ENCODE measurements around the gene ASB18.

ASB18 gene

DNA sequence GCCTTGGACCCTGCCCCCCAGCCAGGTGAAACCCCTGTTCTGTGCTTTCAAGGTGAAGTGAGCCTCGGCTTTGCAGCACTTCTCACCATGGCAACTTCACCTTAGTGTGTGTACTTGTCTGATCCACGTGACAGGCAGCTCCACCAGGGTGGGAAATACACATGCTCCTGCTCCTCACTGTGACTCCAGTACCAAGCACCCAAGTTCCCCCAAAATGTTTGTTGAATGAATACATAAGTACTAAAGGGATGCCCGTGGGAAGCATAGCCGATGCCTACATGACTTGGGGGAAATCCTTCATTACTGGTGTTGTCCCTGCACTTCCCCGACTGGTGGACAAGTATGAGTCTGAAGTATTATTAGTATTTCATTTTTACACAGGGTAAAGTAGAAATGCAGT is 54.2 kb downstream of the ASB18 start:
- TF ChIP-seq FOXP2 (optimal IDR thresholded peaks at IDR 0.05; ENCODE audit: borderline replicate concordance, extremely low read depth, extremely low read length, insufficient read depth) (no peak), SIN3A (IDR thresholded peaks at IDR 0.05; ENCODE audit: borderline replicate concordance, insufficient read depth, low read length) (no peak), TAF1 (IDR thresholded peaks at IDR 0.05; ENCODE audit: borderline replicate concordance, insufficient read depth, low read length) (no peak), POLR2AphosphoS5 (IDR thresholded peaks at IDR 0.05; ENCODE audit: low read depth, low read length) (no peak)
- TF ChIP-seq, protein P1, sequence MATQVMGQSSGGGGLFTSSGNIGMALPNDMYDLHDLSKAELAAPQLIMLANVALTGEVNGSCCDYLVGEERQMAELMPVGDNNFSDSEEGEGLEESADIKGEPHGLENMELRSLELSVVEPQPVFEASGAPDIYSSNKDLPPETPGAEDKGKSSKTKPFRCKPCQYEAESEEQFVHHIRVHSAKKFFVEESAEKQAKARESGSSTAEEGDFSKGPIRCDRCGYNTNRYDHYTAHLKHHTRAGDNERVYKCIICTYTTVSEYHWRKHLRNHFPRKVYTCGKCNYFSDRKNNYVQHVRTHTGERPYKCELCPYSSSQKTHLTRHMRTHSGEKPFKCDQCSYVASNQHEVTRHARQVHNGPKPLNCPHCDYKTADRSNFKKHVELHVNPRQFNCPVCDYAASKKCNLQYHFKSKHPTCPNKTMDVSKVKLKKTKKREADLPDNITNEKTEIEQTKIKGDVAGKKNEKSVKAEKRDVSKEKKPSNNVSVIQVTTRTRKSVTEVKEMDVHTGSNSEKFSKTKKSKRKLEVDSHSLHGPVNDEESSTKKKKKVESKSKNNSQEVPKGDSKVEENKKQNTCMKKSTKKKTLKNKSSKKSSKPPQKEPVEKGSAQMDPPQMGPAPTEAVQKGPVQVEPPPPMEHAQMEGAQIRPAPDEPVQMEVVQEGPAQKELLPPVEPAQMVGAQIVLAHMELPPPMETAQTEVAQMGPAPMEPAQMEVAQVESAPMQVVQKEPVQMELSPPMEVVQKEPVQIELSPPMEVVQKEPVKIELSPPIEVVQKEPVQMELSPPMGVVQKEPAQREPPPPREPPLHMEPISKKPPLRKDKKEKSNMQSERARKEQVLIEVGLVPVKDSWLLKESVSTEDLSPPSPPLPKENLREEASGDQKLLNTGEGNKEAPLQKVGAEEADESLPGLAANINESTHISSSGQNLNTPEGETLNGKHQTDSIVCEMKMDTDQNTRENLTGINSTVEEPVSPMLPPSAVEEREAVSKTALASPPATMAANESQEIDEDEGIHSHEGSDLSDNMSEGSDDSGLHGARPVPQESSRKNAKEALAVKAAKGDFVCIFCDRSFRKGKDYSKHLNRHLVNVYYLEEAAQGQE (IDR thresholded peaks at IDR 0.05; ENCODE audit: insufficient read depth in 1 of 2, low read depth in 2 of 2, low read length in 2 of 2) = no peak

DNA sequence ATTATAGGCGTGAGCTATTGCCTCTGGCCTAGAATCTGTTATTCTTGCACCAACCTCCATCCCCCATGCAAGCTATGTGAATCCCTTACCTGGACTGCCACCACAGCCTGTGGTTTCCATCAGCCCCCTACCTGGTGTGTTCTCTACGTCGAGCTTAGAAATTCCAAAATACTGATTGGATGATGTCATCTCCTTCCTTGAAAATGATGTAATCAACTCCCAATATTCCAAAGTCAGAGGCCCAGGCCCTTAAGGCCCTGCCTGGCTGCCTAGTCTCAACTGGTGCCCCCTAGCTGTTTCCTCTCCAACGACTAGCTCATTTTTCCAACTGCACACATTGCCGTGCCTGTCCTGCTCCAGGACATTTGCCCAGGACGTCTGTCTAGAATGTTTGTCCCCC is 54.7 kb downstream of the ASB18 start:
- no peak for TF ChIP-seq FOXP2 (optimal IDR thresholded peaks at IDR 0.05; ENCODE audit: borderline replicate concordance, extremely low read depth, extremely low read length, insufficient read depth)
- TF ChIP-seq, protein P1 (IDR thresholded peaks at IDR 0.05; ENCODE audit: insufficient read depth in 1 of 2, low read depth in 2 of 2, low read length in 2 of 2) = no peak
- TF ChIP-seq SIN3A (IDR thresholded peaks at IDR 0.05; ENCODE audit: borderline replicate concordance, insufficient read depth, low read length) = no peak
- no peak for TF ChIP-seq TAF1 (IDR thresholded peaks at IDR 0.05; ENCODE audit: borderline replicate concordance, insufficient read depth, low read length)
- no peak for TF ChIP-seq POLR2AphosphoS5 (IDR thresholded peaks at IDR 0.05; ENCODE audit: low read depth, low read length)

DNA sequence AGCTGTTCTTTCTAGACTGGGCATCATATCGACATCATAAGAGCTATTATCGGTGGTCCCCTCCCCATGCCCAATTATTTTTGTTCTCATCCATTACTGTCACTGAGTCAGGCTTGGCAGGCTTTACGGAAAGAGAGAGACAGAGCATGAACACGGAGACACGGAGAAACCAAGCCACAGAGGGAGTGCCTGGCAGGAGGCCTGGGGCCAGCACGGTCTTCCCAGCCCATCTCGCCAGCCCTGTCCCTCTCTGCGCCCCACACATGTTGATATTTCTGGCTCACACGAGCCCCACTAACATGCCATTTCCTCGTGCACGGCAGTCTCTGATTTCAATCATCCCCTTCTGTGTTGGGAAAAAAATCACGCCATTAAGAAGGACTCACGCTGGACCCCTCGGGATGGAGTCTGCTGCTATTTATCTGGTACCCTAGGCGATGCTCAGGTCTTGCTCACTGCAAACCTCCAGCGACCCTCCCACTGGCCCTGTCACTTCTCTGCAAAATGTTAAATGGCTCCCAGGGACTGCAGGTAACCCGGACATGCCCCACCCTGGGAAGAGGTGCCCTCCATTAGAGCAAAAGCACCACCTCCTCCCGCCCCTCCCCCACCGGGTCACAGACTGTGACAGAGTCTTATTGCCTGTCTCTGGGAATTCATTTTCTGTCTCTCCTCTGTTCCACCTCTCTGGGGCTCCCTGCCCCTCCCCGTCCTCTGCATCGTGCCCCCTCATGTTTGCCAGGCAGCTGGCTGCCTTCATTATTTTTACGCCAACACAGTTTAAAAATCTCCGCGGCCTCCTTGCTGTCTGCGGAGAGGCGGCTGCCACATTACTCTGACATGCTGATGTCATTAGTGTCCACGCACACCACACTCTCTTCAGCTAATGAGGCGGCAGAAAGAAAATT is 55.9 kb downstream of the ASB18 start:
- no peak for TF ChIP-seq FOXP2 (optimal IDR thresholded peaks at IDR 0.05; ENCODE audit: borderline replicate concordance, extremely low read depth, extremely low read length, insufficient read depth)
- TF ChIP-seq, protein P1 (IDR thresholded peaks at IDR 0.05; ENCODE audit: insufficient read depth in 1 of 2, low read depth in 2 of 2, low read length in 2 of 2) = no peak
- TF ChIP-seq TAF1 (IDR thresholded peaks at IDR 0.05; ENCODE audit: borderline replicate concordance, insufficient read depth, low read length) = no peak
- TF ChIP-seq POLR2AphosphoS5 (IDR thresholded peaks at IDR 0.05; ENCODE audit: low read depth, low read length) = no peak
- no peak for TF ChIP-seq SIN3A (IDR thresholded peaks at IDR 0.05; ENCODE audit: borderline replicate concordance, insufficient read depth, low read length)

DNA sequence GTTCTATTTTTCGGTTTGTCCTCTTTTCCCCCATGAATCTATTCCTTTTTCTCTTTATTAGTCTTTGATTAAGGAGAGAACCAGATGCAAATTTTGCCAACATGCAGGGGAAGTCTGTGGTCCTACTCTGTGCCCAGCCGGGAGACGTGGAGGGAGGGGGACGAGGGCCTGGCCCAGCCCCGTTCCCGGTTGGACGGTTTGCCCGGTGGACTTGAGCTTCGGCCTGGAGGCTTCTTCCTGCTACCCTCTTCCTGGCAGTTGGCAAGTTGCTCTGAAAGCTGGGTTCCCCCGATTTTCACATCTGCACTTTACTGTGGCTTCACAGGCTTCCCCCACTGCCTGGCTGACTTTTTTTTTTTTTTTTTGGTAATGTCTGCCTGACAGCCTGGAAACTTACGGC is 56.7 kb downstream of the ASB18 start:
- no peak for TF ChIP-seq SIN3A (IDR thresholded peaks at IDR 0.05; ENCODE audit: borderline replicate concordance, insufficient read depth, low read length)
- TF ChIP-seq, protein P1 (IDR thresholded peaks at IDR 0.05; ENCODE audit: insufficient read depth in 1 of 2, low read depth in 2 of 2, low read length in 2 of 2) = no peak
- TF ChIP-seq FOXP2 (optimal IDR thresholded peaks at IDR 0.05; ENCODE audit: borderline replicate concordance, extremely low read depth, extremely low read length, insufficient read depth) = no peak
- TF ChIP-seq POLR2AphosphoS5 (IDR thresholded peaks at IDR 0.05; ENCODE audit: low read depth, low read length) = no peak
- no peak for TF ChIP-seq TAF1 (IDR thresholded peaks at IDR 0.05; ENCODE audit: borderline replicate concordance, insufficient read depth, low read length)
